Lower leg skin (tissue), 4 donors: Measurements from ENCODE around the gene HOXC10. TPM values are rescaled to one million over a fixed set of nuclear protein-coding genes. Genes with fewer than 3 reads are reported as not detected.

Experiments
- DNase-seq, 2 donors: peaks; one replicate each; pipeline ENCODE4 v3.0.0-alpha.2; 2019; ENCODE audit warnings: low spot score in 2 of 2
- H3K4me3 ChIP-seq: fragments of 200-600 bp; sonication (generic); 2 replicates; pipeline ENCODE4 v1.5.1; 2017; ENCODE audit warnings: mild to moderate bottlenecking, low read depth; ENCODE audit not compliant: poor library complexity, severe bottlenecking
- CTCF ChIP-seq, 3 donors: fragments of 450-650 bp; IDR thresholded peaks; one replicate each; pipeline ENCODE4 v1.5.1; 2016; ENCODE audit warnings: antibody characterized with exemption in 3 of 3, mild to moderate bottlenecking in 3 of 3, moderate library complexity in 2 of 3
- POLR2A ChIP-seq, 2 donors: fragments of 450-650 bp; IDR thresholded peaks; one replicate each; pipeline ENCODE4 v1.6.1; 2016 to 2017; ENCODE audit warnings: antibody characterized with exemption in 2 of 2, mild to moderate bottlenecking in 1 of 2, moderate library complexity in 1 of 2
- WGBS, 2 donors: methylation state at CpG; one replicate each; pipeline ENCODE4 v1.1.5; 2018; 5-methylcytosine and 5-hydroxymethylcytosine counted together
- intact Hi-C: fragments of 100-400 bp; cut with DNase I; formaldehyde crosslinking; loops from one replicate; pipeline ENCODE4 v1.15.0; 2023; ENCODE audit warnings: low total_unique reads
- total RNA-seq, 4 donors: library from RNA; depleted of rRNA; stranded (reverse); fragments of >200 nt; gene quantifications; one replicate each; pipeline ENCODE4 v1.1.0, GENCODE V29; 2016

Gene HOXC10
- total RNA-seq, 4 donors from 2014 or later: 14.2 to 35.9 (median 23.4) TPM

GRCh38 chr12:53950437-53950773, 34.5 kb upstream of the HOXC10 start:
- H3K4me3 ChIP-seq: no peak overlapping the region
- DNase-seq: no peak
- 17 to 18% methylated on average over 10 of the region's 10 CpGs for WGBS, 2 donors
- intact Hi-C loops: loop anchor here (5.0 kb wide), 1 partner anchor 158 kb away; no protein-coding TSS in a partner anchor
- TF ChIP-seq CTCF (IDR thresholded peaks at IDR 0.05) (no peak), POLR2A (IDR thresholded peaks at IDR 0.05) (no peak)

- 39 to 50% methylated on average over 33 to 34 of the region's 34 CpGs for WGBS, 2 donors
- no peak for DNase-seq
- intact Hi-C loops: loop anchor here (5.0 kb wide), 1 partner anchor 159 kb away; no protein-coding TSS in a partner anchor
- TF ChIP-seq POLR2A (IDR thresholded peaks at IDR 0.05) (no peak), CTCF (IDR thresholded peaks at IDR 0.05) (no peak)
- H3K4me3 ChIP-seq: no peak overlapping the region
Observed at GRCh38 chr12:53950789-53951576, 34.0 kb upstream of the HOXC10 start.

- 52 to 56% methylated on average over 46 to 47 of the region's 47 CpGs for whole genome bisulfite sequencing, 2 donors
- no peak for DNase-seq
- TF ChIP-seq POLR2A (IDR thresholded peaks at IDR 0.05): no peak
- intact Hi-C loops: loop anchor here (5.0 kb wide), 1 partner anchor 159 kb away; no protein-coding TSS in a partner anchor
- H3K4me3 ChIP-seq: no peak overlapping the region
Observed at GRCh38 chr12:53951577-53952334, 33.2 kb upstream of the HOXC10 start.

- no peak overlapping the region for H3K4me3 ChIP-seq
- WGBS, 2 donors: 53 to 60% methylated on average over 13 of the region's 13 CpGs
- DNase-seq: no peak
- TF ChIP-seq POLR2A (IDR thresholded peaks at IDR 0.05) (no peak), CTCF (IDR thresholded peaks at IDR 0.05) (no peak)
- intact Hi-C loops: loop anchor here (5.0 kb wide), 1 partner anchor 160 kb away; no protein-coding TSS in a partner anchor
Observed at GRCh38 chr12:53952335-53952694, 32.6 kb upstream of the HOXC10 start.

GRCh38 chr12:53952871-53953734, 31.8 kb upstream of the HOXC10 start:
- H3K4me3 ChIP-seq: no peak overlapping the region
- TF ChIP-seq POLR2A (IDR thresholded peaks at IDR 0.05) (no peak), CTCF (IDR thresholded peaks at IDR 0.05) (no peak)
- WGBS, 2 donors: 26 to 27% methylated on average over 27 to 36 of the region's 38 CpGs
- intact Hi-C loops: loop anchor here (5.0 kb wide), 1 partner anchor 161 kb away; no protein-coding TSS in a partner anchor
- no peak for DNase-seq
